Raji (cell line): ENCODE measurements around the gene PDP2.
A peak's percentile ranks its signal among the peaks of the same experiment; 100 is the strongest.

Experiments used
- POLR2A ChIP-seq: IDR thresholded peaks from 2 replicates; pipeline ENCODE4 v1.6.1; 2011; ENCODE audit warnings: low read depth, low read length, control low read depth; ENCODE audit not compliant: insufficient read depth

Gene PDP2, protein sequence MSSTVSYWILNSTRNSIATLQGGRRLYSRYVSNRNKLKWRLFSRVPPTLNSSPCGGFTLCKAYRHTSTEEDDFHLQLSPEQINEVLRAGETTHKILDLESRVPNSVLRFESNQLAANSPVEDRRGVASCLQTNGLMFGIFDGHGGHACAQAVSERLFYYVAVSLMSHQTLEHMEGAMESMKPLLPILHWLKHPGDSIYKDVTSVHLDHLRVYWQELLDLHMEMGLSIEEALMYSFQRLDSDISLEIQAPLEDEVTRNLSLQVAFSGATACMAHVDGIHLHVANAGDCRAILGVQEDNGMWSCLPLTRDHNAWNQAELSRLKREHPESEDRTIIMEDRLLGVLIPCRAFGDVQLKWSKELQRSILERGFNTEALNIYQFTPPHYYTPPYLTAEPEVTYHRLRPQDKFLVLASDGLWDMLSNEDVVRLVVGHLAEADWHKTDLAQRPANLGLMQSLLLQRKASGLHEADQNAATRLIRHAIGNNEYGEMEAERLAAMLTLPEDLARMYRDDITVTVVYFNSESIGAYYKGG

DNA sequence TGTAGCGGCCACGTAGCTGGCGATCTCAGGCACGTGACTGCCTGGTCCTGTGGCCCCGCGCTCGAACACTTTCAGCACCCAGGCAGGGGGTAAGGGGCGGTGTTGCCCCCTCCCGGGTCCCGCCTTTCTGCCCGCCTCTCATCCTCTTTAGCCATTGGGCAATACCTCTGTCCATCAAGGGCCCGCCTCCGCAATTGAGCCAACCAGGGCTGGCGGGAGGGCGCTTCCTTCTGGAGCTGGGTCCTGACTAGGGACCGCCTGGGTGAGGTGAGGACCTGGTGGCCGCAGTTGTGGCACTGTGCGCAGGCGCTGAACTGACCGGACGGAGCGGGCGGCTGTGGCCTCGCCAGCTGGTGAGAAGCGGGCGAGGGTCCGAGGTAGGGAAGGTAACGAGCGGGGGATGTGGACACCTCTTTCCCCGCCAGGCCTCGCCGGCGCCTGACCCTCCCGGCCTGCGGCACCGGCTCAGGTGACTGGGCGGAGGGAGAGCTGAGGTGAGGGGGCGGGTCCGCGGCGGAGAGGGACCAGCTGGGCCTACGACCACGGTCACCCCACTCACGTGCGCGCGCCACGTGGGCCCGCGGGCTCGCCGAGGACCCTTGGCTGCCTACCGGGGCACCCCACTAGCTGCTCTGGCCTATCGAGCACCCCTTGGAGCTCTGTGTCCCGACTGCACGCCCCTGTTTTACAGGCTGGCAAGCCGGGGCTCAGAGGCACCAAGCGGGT lies at the start of gene PDP2:
PDP2 (plus strand) TSS at position 228 of the 726 bp plus-strand sequence. CDS start 3,770 bp downstream, outside the sequence.
- TF ChIP-seq POLR2A, result peak; percentile 88

GRCh38 chr16:66832190-66832589 lies 48.1 kb upstream of the PDP2 start:
- no peak for TF ChIP-seq POLR2A

GRCh38 chr16:66832661-66833305 lies 47.5 kb upstream of the PDP2 start:
- TF ChIP-seq POLR2A, result no peak

- no peak for TF ChIP-seq POLR2A
Measured at GRCh38 chr16:66834746-66835145, 45.6 kb upstream of the PDP2 start.

- no peak for TF ChIP-seq POLR2A
Measured at GRCh38 chr16:66840883-66841282, 39.4 kb upstream of the PDP2 start.

DNA sequence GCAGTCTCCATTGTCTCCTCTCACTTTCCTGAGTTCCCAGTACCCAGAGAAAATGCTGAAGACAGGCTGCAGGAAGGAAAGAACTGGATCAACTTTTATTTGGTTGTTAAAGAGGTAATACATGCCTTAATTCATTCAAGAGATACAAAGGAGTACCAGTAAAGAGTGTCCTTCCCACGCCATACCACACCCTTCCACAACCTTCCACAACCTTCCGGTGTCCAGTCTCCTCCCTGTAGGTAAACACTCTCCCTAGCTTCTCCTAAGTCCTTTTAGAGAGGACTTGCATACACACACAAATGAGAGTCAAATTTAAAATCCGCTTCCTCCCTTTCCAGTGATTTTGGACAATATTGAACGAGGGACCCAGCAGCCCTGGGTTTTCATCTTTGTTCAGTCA lies 38.9 kb upstream of the PDP2 start:
- no peak for TF ChIP-seq POLR2A

- no peak for TF ChIP-seq POLR2A
Measured at GRCh38 chr16:66842765-66843164, 37.5 kb upstream of the PDP2 start.

- no peak for TF ChIP-seq POLR2A
Measured at GRCh38 chr16:66843191-66843590, 37.1 kb upstream of the PDP2 start.

GRCh38 chr16:66844009-66844341 lies 36.3 kb upstream of the PDP2 start:
- no peak for TF ChIP-seq POLR2A

GRCh38 chr16:66844342-66845079 lies 35.8 kb upstream of the PDP2 start, which contains the start of gene CA7:
Gene CA7, plus strand, starts transcription at chr16:66844414. Its CDS starts 74 bp downstream, at chr16:66844488.
- no peak for TF ChIP-seq POLR2A

DNA sequence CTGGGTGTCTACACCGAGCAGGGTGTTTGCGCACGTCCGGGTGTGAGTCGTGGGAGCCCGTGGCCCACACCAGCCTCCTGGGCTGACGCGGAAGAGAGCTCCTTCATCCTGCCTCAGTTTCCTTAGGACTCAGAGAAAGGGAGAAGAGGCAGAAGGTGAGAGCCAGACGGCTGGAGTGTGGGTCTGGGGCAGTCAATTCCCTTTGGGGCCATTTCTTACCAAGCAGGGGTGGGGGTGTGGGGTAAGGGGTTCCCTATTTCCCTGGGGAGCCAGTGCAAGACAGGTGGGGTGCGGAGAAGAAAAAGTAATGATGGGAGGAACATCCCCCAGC lies 35.3 kb upstream of the PDP2 start:
- TF ChIP-seq POLR2A, result no peak

GRCh38 chr16:66845791-66846221 lies 34.5 kb upstream of the PDP2 start:
- no peak for TF ChIP-seq POLR2A

GRCh38 chr16:66846266-66846665 lies 34.0 kb upstream of the PDP2 start:
- no peak for TF ChIP-seq POLR2A

DNA sequence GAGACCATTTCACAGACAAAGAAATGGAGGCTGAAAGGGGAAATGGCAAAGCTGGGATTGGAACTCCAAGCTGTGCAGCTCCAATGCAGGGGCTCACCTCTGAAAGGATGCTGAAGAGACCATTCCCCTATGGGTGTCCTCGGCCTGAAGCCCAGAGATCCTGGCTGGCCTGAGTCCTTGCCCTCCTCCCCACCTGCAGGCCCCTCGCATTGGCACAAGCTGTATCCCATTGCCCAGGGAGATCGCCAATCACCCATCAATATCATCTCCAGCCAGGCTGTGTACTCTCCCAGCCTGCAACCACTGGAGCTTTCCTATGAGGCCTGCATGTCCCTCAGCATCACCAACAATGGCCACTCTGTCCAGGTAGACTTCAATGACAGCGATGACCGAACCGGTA lies 33.5 kb upstream of the PDP2 start:
- no peak for TF ChIP-seq POLR2A

DNA sequence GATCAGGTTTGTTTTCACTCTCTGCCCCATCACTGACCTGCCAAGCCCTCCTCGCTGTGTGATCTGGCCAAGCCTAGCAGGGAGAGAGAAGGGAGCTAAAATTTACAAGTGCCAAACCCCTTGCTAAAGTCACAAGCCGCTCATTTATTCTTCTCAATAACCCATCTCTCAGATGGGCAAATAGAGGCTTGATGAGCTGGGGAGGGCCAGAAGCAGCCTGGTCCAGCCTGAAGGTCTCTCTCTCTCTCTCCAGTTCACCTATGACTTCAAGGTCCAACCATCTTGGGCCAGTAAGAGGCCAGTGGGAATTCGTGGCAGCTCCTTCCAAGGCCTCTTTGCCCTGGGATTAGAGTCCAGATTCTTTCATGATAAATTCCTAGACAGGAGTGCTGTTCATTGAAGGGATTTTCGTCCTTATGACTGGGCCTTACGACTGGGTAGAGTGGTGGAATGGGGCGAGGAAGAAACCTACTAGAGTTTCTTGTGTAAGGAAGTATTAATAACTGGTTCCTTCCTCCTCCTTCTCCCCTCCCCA lies 32.7 kb upstream of the PDP2 start:
- TF ChIP-seq POLR2A, result no peak
